ENCODE measurements around the gene SPRED2.

GRCh38 chr2:65407240-65407639 is 25.2 kb downstream of the SPRED2 start:
- TF ChIP-seq POLR2AphosphoS5 (IDR thresholded peaks at IDR 0.05; ENCODE audit: insufficient read depth in 1 of 2, low read depth in 1 of 2) (no peak), POLR2A (IDR thresholded peaks at IDR 0.05) (no peak)

Measured in vagina (tissue), 2 donors.